Adipose tissue (tissue), 3 donors: ENCODE data around the gene LRP8. TPM values are rescaled to one million over a fixed set of nuclear protein-coding genes. Genes with fewer than 3 reads are reported as not detected.
A peak's percentile ranks its signal among the peaks of the same experiment; 100 is the strongest.
"Not testable (repeated sequence)": the region's sequence is repeated elsewhere in the genome, so short reads cannot be mapped to it uniquely, and the experiment has no call there.

Source experiments
- H3K27ac ChIP-seq: one replicate; pipeline ENCODE4 v1.5.1; 2013; ENCODE audit warnings: low read depth, low read length
- WGBS, 3 donors: extraction: QIAGEN DNeasy Blood & Tissue Kit; methylation state at CpG; one replicate each; pipeline ENCODE4 v1.1.7; 2013; 5-methylcytosine and 5-hydroxymethylcytosine counted together
- polyA plus RNA-seq, 3 donors: library from polyadenylated mRNA; stranded (reverse); fragments of 200-250 nt; gene quantifications; one replicate each; pipeline ENCODE4 v1.2.3, GENCODE V29; 2013
- donor health status: healthy with polysubstance abuse.
- donor health status: Bipolar disorder and iron deficiency.
- donor health status: healthy.

The LRP8 gene
- polyA plus RNA-seq, 3 donors = 0.67 to 3.1 (median 0.75) TPM

- H3K27ac ChIP-seq = no peak within 1 kb of the TSS
- 0 to 1% (median 1%) methylated on average over 60 to 61 of the region's 61 CpGs for WGBS, 3 donors
Measured at GRCh38 chr1:53220171-53220961, 107.5 kb downstream of the LRP8 start, which contains the start of gene CZIB. TSS of gene CZIB (minus strand) at chr1:53220634. CDS start at chr1:53220575, 59 bp downstream.

GRCh38 chr1:53219711-53220110, 108.2 kb downstream of the LRP8 start:
- WGBS, 3 donors = 16 to 31% (median 23%) methylated on average over 8 of the region's 8 CpGs
- no peak overlapping the region for H3K27ac ChIP-seq

- no peak overlapping the region for H3K27ac ChIP-seq
- 70 to 95% (median 93%) methylated on average over 7 of the region's 7 CpGs for WGBS, 3 donors
Measured at GRCh38 chr1:53218201-53218600, 109.7 kb downstream of the LRP8 start.

GRCh38 chr1:53214376-53214940, 113.4 kb downstream of the LRP8 start:
- WGBS, 3 donors = 81 to 92% (median 88%) methylated on average over 5 of the region's 5 CpGs
- no peak overlapping the region for H3K27ac ChIP-seq

- WGBS, 3 donors = 97 to 99% (median 97%) methylated on average over 11 of the region's 11 CpGs
- H3K27ac ChIP-seq = no peak overlapping the region
Measured at GRCh38 chr1:53210954-53211353, 116.9 kb downstream of the LRP8 start.

GRCh38 chr1:53210352-53210751, 117.5 kb downstream of the LRP8 start:
- H3K27ac ChIP-seq = no peak overlapping the region
- 66 to 95% (median 92%) methylated on average over 7 of the region's 7 CpGs for WGBS, 3 donors

- H3K27ac ChIP-seq = no peak overlapping the region
- 55 to 93% (median 62%) methylated on average over 1 of the region's 1 CpG for WGBS, 3 donors
Measured at GRCh38 chr1:53207726-53208125, 120.1 kb downstream of the LRP8 start.

- H3K27ac ChIP-seq = no peak overlapping the region
- 100% methylated on average over 1 of the region's 1 CpG for WGBS, 3 donors
Measured at GRCh38 chr1:53206735-53207379, 121.0 kb downstream of the LRP8 start.

- 99 to 100% (median 100%) methylated on average over 3 of the region's 3 CpGs for WGBS, 3 donors
- H3K27ac ChIP-seq = not testable (repeated sequence)
Measured at GRCh38 chr1:53206083-53206685, 121.7 kb downstream of the LRP8 start.

- not testable (repeated sequence) for H3K27ac ChIP-seq
- WGBS, 3 donors = 89 to 100% (median 95%) methylated on average over 1 of the region's 1 CpG
Measured at GRCh38 chr1:53205496-53205895, 122.4 kb downstream of the LRP8 start.

- 87 to 92% (median 87%) methylated on average over 3 of the region's 3 CpGs for WGBS, 3 donors
- H3K27ac ChIP-seq = no peak overlapping the region
Measured at GRCh38 chr1:53203466-53203865, 124.4 kb downstream of the LRP8 start.

- no peak overlapping the region for H3K27ac ChIP-seq
- WGBS, 3 donors = 38 to 41% (median 40%) methylated on average over 4 of the region's 4 CpGs
Measured at GRCh38 chr1:53198241-53198651, 129.6 kb downstream of the LRP8 start.

GRCh38 chr1:53197291-53198200, 130.3 kb downstream of the LRP8 start:
- WGBS, 3 donors = 25 to 32% (median 28%) methylated on average over 13 of the region's 13 CpGs
- peak overlapping the region; percentile 100 for H3K27ac ChIP-seq

GRCh38 chr1:53196485-53197290, 131.2 kb downstream of the LRP8 start, which contains the start of gene CPT2:
TSS of gene CPT2 (plus strand) at chr1:53196824. CDS start at chr1:53196944, 120 bp downstream.
- 0% methylated on average over 44 to 57 of the region's 57 CpGs for WGBS, 3 donors
- peak within 1 kb of the TSS; percentile 100 for H3K27ac ChIP-seq

- whole genome bisulfite sequencing, 3 donors = 24 to 29% (median 29%) methylated on average over 9 of the region's 9 CpGs
Measured at GRCh38 chr1:53196017-53196484, 131.8 kb downstream of the LRP8 start.

GRCh38 chr1:53195246-53196016, 132.4 kb downstream of the LRP8 start:
- H3K27ac ChIP-seq = no peak overlapping the region
- 70 to 73% (median 72%) methylated on average over 11 of the region's 11 CpGs for WGBS, 3 donors

More at GRCh38 chr1:53196017-53196484, 131.8 kb downstream of the LRP8 start:
- H3K27ac ChIP-seq = no peak overlapping the region
